RKO (cell line): Measurements from ENCODE around the gene SMPX.
A peak's percentile ranks its signal among the peaks of the same experiment; 100 is the strongest.

Source experiments
- DNase-seq: peaks from one replicate; pipeline ENCODE4 v3.0.0-alpha.2; 2016; ENCODE audit warnings: low spot score

Gene SMPX

DNA sequence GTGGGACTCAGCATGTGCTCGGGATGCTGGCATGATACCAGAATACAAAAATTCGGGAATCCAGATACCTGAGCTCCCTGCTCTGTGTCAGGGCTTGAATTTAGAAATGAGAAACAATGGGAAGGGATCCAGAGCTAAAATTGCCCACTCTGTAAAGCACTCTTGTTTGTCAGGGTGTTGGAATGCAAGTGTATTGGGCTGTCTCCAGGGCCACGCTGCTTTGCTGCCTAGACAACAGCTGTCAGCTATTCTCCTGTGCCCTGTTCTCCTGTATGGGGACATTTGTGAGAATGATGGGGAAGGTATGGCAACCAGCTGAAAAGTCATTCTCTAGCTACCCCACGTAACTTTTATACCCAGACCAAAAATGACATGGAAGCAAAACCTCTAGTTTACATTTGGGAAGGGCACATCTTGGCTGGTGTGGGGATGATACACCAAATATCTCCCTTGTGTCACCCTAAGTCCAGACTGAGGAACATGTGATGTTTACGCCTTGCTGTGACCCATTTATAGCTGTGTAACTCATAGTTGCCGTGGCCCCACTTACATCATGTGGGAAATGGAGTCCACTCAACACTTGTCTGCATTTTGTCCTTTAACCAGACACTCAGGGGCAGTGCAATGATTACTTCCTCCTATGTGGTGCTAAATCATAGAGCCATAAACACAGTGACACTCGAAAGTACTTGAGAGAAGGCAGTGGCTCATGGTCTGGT, 46.6 kb downstream of the SMPX start:
- DNase-seq, result no peak

DNA sequence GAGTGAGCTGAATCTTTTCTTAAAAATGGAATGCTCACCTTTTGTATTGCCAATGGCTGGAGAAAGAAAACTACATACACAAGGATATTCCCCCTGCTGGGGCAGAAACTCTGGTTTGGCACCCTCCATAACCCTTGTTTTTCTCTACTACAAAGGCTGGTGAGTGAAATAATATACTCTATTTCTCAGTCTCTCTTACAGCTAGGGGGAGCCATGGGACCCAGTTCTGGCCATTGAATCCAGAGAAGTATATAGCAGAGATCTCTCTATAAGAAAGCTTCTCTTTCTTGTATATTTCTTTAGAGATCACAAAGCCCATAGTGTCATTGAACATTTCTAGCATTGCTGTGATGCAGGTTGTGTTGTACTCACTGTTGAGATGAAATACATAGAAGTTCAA, 49.8 kb downstream of the SMPX start:
- DNase-seq, result no peak

DNA sequence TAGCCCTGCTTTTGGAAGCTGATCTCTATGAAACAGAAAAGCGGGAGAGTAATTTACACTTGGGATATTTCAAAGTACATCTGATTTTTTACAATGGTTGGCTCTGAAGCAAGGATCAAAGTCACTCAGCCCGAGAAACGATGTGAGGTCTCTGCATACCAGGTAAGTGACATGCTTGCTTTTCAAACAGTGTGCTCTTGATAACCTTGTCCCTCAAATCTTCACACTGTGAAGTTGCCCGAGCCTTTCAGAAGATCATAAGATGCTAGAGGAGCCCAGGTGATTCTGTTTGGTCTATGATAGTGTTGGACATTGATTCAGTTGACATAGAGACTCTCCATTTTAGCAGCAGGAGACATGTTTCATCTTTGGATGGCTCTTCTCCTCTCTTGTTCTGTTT, 52.7 kb downstream of the SMPX start:
- DNase-seq, result no peak

DNA sequence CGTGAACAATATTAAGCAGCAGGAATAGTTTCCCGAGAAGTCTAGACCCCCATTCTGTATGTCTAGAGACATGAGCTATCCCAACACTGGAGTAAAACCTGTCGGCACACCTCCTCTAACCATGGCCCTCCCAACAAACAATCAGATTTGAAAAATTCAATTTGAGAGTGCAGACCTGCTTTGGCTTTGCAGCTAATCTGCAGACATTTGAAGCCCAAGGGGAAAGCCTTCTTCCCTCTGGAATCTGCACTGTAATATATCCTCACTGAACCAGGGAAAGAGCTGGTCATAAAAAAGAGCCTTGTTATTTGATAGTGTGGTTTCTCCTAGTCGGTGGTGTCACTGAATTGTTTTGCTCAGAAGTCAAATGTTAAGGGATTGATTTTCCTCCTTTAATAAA, 55.2 kb downstream of the SMPX start:
- no peak for DNase-seq

DNA sequence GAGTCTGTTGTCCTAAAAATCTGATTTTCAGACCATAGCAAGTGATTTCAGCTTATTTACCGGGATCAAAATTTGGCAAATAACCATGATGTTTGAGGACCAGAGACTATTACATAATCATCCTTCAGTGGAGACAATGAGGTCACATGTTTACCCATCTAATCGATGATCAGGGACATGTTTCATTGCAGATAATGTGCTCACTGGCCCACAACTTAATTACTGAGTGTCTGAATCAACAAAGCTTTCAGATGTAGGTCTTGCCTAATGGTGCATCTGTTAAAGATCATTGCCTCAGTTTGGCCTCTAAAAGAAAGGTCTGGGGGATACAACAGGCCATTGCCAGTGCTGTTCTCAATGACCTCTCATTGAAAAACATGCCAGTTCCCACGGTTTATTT, 56.9 kb downstream of the SMPX start:
- no peak for DNase-seq

DNA sequence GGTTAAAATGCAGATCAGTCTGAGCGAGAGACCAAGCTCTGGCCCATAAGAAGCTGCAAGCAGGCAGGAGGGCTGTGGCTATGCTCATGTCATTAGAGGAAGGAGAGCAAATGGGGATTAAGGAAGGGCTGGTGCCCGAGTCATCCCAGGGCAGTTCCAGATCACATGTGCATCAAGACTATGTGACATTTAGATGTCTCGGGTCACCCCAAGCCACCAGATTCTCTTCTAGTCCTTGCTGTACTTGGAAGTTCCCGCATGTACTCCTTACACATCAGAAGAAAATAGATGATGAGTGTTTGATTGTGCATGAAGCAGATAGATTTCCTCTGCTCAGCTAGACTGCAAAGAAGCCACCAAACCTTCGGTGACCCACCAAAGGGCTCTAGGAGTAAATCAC, 57.6 kb downstream of the SMPX start:
- DNase-seq, result no peak

DNA sequence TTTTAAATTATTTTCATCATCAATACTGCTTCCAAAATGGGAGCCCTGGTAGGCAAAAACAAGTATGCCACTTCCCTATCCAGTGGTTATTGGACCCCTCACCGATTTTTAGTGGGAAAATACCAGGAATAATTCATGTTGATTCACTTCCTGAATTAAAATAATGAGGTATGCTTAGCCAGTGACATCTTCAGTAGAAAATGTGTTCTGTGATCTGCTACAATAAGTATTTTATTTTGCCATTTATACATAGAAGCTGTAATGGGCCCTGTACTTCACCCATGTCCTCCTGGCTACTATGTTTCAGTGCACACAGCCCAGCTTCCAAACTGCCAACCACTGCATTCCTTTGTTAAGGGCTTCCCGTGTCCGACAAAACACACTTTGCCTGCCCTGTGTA, 58.8 kb downstream of the SMPX start:
- no peak for DNase-seq

DNA sequence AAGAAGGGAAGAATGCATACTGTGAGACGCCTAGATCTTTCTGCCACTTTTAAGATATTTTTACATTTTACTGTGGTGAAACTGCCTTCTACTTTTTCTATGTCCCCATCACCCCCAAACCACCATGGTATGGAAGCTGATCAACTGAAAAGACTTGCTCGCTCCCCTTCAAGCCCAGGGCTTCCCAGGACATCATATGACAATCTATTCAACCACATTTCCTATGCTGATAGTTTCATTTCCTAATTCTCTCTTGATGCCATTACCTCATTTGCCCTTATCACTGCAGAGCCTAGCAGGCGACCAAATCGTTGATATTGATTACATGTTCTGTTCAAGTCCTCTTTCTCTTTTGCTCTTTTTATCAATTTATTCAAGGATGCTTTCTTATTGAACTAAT, 59.6 kb downstream of the SMPX start:
- DNase-seq, result no peak

DNA sequence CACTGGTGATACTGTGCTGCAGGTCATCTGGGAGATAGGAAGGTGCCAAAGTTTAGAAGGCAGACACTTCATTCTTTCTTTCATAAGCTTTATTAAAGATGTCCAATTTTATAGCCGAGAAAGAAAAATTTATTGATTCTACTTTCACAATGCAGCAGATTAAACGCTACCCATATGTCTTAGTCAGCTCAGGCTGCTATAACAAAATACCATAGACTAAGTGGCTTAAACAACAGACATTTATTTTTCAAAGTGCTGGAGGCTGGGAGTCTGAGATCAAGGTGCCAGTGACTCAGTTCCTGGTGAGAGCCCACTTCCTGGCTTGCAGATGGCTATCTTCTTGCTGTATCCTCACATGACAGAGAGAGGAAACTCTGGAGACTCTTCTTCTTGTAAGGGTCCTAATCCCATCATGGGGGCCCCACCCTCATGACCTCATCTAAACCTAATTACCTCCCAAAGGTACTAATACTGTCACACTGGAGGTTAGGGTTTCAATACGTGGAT, 66.4 kb downstream of the SMPX start:
- DNase-seq, result peak; percentile 2

DNA sequence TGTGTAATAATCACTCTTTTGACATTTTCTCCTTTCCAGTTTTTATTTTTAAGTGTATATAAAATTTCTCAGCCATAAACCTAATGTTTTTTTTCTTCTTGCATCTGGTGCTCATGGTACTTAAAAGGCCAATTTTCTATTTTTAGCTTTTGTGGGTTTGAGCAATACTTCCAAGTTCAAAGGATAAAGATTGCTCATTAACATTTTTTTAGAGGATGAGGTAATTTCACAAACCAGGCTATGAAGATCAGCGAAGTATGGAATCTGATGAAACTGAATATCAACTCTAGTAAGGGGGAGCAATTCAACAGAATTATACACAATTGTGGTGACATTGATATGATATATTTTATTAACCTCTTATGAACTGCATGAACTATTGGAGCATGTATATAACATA, 74.0 kb downstream of the SMPX start:
- DNase-seq, result no peak

DNA sequence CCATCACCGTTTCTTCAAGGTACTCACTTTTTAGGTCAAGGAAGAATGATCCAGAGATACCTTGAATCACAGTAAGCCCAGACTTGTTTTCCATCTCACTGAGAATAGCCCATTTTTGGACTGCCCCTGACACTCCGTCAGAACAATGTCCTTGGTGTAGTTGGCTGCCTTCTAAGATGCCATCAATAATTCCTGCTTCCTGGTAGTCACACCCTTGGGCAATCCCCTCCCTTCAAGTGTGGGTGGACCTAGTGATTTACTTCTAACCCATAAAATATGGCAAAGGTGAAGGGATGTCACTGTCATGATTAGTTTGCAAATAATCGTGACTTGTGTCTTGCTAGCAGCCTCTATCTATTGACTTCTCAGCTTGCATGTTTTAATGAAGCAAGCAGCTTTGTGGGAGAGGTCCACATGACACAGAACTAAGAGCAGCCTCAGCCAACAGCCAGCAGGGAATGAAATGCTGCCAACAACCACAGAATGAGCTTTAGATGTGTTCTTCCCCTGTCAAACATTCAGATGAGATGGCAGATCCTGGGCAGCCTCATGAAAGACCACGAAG, 79.8 kb downstream of the SMPX start:
- DNase-seq, result no peak

DNA sequence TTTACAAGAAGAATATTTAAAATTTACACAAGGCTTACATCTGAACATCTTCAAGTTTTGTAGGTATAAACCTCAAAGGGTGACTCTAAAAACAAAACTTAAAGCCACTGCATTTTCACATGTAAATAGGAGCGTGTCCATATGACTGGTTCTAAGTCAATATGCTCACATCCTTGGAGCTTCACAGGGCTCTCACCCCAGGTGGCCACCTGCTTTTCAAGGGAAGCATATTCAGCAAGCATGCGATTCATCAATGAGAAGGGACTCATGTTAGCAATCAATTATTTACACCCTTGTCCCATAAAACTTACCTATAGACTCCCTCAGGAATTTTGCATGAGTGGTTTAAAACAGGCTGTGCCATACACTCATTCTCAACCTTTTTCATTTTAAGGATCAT, 82.0 kb downstream of the SMPX start:
- no peak for DNase-seq

DNA sequence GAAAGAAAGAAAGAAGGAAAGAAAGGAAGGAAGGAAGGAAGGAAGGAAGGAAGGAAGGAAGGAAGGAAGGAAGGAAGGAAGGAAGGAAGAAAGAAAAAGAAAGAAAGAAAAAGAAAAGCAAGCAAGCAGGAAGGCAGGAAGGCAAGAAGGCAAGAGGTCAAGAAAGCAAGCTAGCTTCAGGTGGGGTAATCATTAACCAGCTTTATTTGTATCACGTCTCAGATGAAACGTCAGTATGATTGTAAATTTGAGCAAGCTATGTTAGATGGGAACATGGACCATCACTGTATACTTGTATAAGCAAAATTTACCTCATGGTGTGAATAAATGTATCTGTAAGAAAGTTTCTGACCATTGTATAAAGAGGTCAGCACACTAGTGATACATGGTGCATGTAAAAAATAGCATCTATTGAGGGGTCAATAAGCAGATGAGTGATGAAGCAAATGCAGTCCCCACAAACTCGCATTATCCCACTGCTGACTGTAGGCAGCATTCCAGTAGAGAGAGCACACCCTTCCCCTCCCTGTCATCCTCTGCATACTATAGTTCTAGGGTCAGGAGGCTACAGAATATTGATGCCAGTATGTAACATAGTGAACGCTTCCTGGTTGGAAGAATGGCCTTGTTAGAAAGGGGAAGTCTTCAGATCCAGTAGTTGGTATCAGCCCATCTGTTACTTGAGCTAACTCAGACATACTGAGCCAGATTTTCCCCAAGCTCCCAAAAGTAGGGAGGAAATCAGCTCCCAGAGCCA, 83.3 kb downstream of the SMPX start:
- DNase-seq, result no peak

DNA sequence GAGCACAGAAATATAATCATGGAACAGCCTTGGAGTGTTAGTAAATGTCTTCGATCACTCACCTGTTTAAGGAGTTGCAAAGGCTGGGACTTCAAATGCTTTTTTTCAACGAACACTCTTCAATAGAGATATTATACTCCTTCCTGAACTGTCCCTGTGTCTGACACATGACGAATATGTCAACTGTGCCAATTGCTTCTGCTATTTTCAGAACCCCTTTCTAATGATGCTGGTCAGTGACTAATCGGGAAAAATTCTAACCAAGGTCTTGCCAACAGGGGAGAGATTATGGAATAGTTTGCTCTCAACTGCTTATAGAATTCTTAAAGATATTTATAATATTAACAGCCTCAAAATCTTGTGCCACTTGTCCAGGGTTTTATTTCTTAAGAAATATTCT, 91.2 kb downstream of the SMPX start:
- no peak for DNase-seq

DNA sequence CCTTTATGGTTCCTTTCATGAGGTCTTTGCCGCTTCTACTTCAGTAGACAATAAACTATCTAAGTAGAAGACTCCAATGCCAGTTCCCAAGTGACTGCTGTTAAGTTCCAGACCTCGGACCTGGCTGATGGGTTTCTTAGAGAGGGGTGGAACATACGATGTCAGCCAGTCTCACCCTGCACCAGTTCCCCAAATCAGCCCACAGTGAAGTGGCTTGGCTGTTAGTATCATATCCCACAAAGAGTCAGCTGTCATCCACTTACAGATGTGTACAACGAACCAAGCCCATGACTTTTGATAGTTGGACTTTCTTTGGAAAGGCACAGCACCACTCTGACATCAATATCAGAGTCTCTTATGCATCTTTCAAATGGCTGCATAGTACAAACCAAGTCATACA, 91.7 kb downstream of the SMPX start:
- no peak for DNase-seq

DNA sequence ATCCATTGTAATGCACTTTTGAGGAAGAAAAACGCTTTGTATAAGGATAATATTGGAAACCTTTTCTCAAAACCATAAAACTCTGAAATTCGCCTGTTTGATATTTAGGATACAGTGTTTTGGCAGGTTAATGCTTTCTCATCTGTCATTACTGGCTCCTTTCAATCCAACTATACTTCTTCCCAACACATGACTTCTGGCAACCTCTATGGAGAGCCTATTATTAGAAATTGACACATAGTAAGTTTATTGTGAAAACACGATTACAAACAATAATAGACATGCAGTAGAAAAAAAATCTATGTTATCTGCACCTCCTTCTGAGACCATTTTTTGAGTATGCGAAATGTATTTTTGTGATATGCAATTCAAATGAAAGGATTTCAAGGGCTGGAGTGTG, 95.2 kb downstream of the SMPX start:
- DNase-seq, result no peak

DNA sequence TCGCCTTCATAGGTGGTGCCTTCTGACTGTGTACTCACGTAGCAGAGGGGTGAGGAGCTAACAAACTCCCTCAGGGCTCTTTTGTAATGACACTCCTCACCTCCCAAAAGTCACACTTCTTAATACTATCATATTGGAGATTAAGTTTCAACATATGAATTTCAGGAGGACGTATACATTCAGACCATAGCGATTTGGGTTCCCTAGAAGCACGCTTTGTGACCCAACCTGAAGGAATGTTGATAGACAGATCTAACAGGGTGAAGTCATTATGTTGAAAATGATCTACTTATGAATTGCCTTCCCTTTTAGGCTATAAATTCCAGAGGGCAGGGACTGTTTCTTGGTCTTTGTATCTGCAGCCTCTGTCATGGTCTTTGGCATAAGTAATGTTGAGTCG, 96.6 kb downstream of the SMPX start:
- no peak for DNase-seq

DNA sequence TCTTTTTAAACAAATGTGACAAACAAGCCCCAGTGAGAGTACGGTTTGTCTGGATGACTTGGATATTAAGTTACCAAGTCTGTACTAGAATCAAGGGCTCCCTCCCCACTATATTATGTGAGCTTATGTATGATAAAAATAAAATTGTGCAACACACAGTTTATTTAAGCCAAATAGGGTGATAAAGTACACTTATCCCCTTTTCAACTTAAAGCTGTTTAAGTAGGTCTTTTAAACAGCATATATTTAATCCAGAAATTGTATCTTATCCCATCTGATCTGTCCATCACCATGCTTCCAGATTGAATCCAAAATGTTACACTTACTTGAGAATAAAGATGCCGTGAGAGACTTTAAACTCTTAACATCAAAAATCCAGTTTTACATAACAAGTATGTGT, 97.8 kb downstream of the SMPX start:
- DNase-seq, result no peak

DNA sequence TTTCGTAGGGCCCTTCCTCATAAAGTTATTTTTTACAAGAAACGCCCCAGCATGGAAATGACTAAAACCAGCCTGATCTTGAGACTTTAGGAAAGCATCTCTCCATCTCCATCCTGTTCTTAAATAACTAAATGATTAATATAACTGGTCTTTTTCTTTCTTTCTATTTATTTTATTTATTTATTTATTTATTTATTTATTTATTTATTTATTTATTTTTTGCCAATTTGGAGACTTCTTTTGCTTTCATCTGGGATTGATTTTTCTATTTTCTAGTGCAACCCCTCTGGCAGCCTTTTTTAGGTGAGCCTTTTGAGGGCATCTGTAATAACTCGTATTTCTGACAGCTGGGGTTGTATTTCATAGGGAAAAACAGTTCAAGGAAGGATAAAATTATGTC, 98.6 kb downstream of the SMPX start:
- DNase-seq, result no peak

DNA sequence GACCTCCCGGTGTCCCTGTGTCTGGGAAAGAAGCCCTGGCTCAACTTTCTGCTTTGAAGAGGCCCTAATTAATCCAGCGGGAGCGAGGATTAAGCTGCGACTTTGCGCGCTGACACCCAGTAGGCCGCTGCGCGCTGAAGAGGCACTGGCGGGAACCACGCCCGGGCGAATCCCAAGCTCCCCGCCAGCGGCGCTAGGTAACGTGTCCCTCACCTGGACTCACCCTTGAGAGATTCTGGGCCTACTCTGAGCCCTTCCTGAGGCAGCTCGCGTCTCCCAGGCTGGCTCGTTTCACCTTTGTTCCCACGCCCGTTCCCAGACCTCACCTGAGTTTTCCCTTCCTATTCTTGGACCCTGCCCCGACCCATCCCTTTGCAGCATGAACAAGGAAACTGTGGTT, 99.2 kb downstream of the SMPX start:
- DNase-seq, result no peak

DNA sequence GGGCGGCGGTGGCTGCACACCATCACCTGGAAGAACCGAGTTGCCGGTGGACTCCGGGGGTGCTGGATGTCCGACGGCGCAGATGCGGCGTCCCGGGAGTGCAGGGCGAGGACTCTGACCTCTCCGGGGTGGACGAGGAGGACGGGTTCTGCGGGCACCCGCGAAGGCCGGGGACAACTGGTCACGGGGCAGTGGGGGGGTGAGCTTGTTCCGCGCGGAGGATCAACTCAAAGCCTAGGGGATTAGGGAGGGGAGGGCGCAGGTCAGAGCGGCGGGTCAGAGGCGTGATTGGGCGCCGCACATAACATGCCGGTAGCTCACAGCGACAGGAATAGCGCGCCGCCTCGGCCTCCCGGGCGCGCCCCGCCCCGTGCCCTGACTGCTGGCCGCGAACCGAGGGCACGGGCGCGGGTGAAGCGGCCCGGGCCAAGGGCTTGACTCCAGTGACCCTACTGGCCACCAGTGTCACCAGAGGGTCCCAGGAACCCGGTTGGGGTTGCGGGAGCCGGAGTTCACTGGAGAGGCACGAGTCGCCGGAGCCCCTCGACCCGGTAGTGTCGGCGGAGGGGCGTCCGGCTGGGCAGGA, 99.7 kb downstream of the SMPX start, which contains the start of gene KLHL34:
Gene KLHL34, minus strand, starts transcription at position 179 of the 586 bp plus-strand sequence. CDS start 542 bp downstream, outside the sequence.
- no peak for DNase-seq

DNA sequence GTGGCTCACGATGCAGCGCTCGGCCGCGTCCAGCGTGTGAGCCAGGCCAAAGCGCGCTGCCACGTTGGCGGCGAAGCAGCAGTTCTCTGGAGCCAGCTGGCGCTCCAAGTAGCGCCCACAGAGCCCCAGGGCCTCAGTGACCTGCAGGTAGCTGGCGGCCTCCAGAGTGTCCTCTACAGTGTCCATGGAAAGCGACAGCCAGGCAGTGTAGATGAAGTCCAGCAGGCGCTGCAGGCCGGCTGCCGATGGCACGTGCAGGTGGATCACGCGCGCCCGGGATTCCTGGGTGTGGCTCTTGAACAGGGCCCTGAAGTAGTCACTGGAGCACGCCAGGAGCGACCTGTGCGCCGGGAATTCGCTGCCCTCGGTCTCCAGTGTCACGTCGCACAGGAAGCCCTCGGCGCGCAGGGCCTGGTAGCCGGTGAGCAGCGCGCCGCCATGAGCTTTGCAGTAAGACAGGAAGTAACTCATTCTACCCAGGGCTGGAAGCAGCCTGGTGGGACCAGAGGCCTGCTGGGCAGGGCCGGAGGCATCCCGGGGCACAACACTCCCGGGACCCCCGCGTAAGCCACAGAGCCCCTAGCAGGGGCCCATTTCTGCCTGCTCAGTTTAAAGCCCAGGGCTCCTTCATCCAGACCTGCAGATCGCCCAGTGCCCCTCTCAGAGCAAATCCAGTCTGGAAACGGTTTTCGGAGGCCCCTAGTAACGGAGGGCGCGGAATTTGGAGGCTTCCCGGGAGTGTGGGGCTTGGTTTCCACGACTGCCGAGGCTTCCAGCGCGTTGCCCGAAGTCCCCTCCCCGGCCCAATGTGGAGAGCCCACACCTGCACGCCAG, 100.4 kb downstream of the SMPX start:
- DNase-seq, result no peak
